ENCODE results near the gene MB21D2.

Gene MB21D2

GRCh38 chr3:192914848-192915247, 2.8 kb downstream of the MB21D2 start:
- Histone ChIP-seq H3K9ac (ENCODE audit: low read length in 5 of 5) (no peak overlapping the region), H3K4me3 (ENCODE audit: low read depth in 1 of 5, low read length in 5 of 5) (no peak overlapping the region), H3K27me3 (ENCODE audit: control insufficient read depth in 5 of 5, insufficient read depth in 4 of 5, low read length in 5 of 5) (no peaks in the 10 kb centered on the region), H3K9me3 (ENCODE audit: control insufficient read depth in 5 of 5, low read length in 5 of 5) (no peaks in the 10 kb centered on the region), H3K4me1 (ENCODE audit: control insufficient read depth in 5 of 5, insufficient read depth in 5 of 5, low read length in 5 of 5) (peaks cover 3 to 31% (median 20%) of the 10 kb centered on the region in 5 donors), H3K27ac (ENCODE audit: low read depth, low read length) (no peak overlapping the region), H3K36me3 (ENCODE audit: control insufficient read depth in 5 of 5, insufficient read depth in 5 of 5, low read length in 5 of 5) (no peaks in the 10 kb centered on the region)

- Histone ChIP-seq H3K27ac (ENCODE audit: low read depth, low read length) (no peak overlapping the region), H3K27me3 (ENCODE audit: control insufficient read depth in 5 of 5, insufficient read depth in 4 of 5, low read length in 5 of 5) (no peaks in the 10 kb centered on the region), H3K4me1 (ENCODE audit: control insufficient read depth in 5 of 5, insufficient read depth in 5 of 5, low read length in 5 of 5) (peaks cover 3 to 28% (median 20%) of the 10 kb centered on the region in 5 donors), H3K36me3 (ENCODE audit: control insufficient read depth in 5 of 5, insufficient read depth in 5 of 5, low read length in 5 of 5) (no peaks in the 10 kb centered on the region), H3K4me3 (ENCODE audit: low read depth in 1 of 5, low read length in 5 of 5) (no peak overlapping the region), H3K9ac (ENCODE audit: low read length in 5 of 5) (no peak overlapping the region), H3K9me3 (ENCODE audit: control insufficient read depth in 5 of 5, low read length in 5 of 5) (no peaks in the 10 kb centered on the region)
These were observed 4.1 kb downstream of the MB21D2 start for GRCh38 chr3:192913540-192913939.

- peaks cover 3 to 12% (median 11%) of the 10 kb centered on the region in 5 donors for H3K4me1 ChIP-seq (ENCODE audit: control insufficient read depth in 5 of 5, insufficient read depth in 5 of 5, low read length in 5 of 5)
- no peaks in the 10 kb centered on the region for H3K27me3 ChIP-seq (ENCODE audit: control insufficient read depth in 5 of 5, insufficient read depth in 4 of 5, low read length in 5 of 5)
- no peaks in the 10 kb centered on the region for H3K9me3 ChIP-seq (ENCODE audit: control insufficient read depth in 5 of 5, low read length in 5 of 5)
- H3K9ac ChIP-seq (ENCODE audit: low read length in 5 of 5) = no peak overlapping the region
- H3K27ac ChIP-seq (ENCODE audit: low read depth, low read length) = no peak overlapping the region
- H3K36me3 ChIP-seq (ENCODE audit: control insufficient read depth in 5 of 5, insufficient read depth in 5 of 5, low read length in 5 of 5) = no peaks in the 10 kb centered on the region
- no peak overlapping the region for H3K4me3 ChIP-seq (ENCODE audit: low read depth in 1 of 5, low read length in 5 of 5)
These were observed 6.4 kb downstream of the MB21D2 start for GRCh38 chr3:192911293-192911692.

GRCh38 chr3:192907784-192908183, 9.9 kb downstream of the MB21D2 start:
- Histone ChIP-seq H3K27ac (ENCODE audit: low read depth, low read length) (no peak overlapping the region), H3K4me3 (ENCODE audit: low read depth in 1 of 5, low read length in 5 of 5) (no peak overlapping the region), H3K9me3 (ENCODE audit: control insufficient read depth in 5 of 5, low read length in 5 of 5) (peaks cover 0 to 2% (median 0%) of the 10 kb centered on the region in 5 donors), H3K4me1 (ENCODE audit: control insufficient read depth in 5 of 5, insufficient read depth in 5 of 5, low read length in 5 of 5) (no peaks in the 10 kb centered on the region), H3K9ac (ENCODE audit: low read length in 5 of 5) (no peak overlapping the region), H3K27me3 (ENCODE audit: control insufficient read depth in 5 of 5, insufficient read depth in 4 of 5, low read length in 5 of 5) (no peaks in the 10 kb centered on the region), H3K36me3 (ENCODE audit: control insufficient read depth in 5 of 5, insufficient read depth in 5 of 5, low read length in 5 of 5) (no peaks in the 10 kb centered on the region)

- Histone ChIP-seq H3K9ac (ENCODE audit: low read length in 5 of 5) (no peak overlapping the region), H3K27me3 (ENCODE audit: control insufficient read depth in 5 of 5, insufficient read depth in 4 of 5, low read length in 5 of 5) (no peaks in the 10 kb centered on the region), H3K9me3 (ENCODE audit: control insufficient read depth in 5 of 5, low read length in 5 of 5) (peaks cover 0 to 2% (median 0%) of the 10 kb centered on the region in 5 donors), H3K36me3 (ENCODE audit: control insufficient read depth in 5 of 5, insufficient read depth in 5 of 5, low read length in 5 of 5) (no peaks in the 10 kb centered on the region), H3K4me1 (ENCODE audit: control insufficient read depth in 5 of 5, insufficient read depth in 5 of 5, low read length in 5 of 5) (no peaks in the 10 kb centered on the region), H3K4me3 (ENCODE audit: low read depth in 1 of 5, low read length in 5 of 5) (no peak overlapping the region), H3K27ac (ENCODE audit: low read depth, low read length) (no peak overlapping the region)
These were observed 10.7 kb downstream of the MB21D2 start for GRCh38 chr3:192906940-192907339.

- H3K9ac ChIP-seq (ENCODE audit: low read length in 5 of 5) = no peak overlapping the region
- H3K27me3 ChIP-seq (ENCODE audit: control insufficient read depth in 5 of 5, insufficient read depth in 4 of 5, low read length in 5 of 5) = no peaks in the 10 kb centered on the region
- H3K4me1 ChIP-seq (ENCODE audit: control insufficient read depth in 5 of 5, insufficient read depth in 5 of 5, low read length in 5 of 5) = no peaks in the 10 kb centered on the region
- H3K27ac ChIP-seq (ENCODE audit: low read depth, low read length) = no peak overlapping the region
- no peaks in the 10 kb centered on the region for H3K36me3 ChIP-seq (ENCODE audit: control insufficient read depth in 5 of 5, insufficient read depth in 5 of 5, low read length in 5 of 5)
- no peak overlapping the region for H3K4me3 ChIP-seq (ENCODE audit: low read depth in 1 of 5, low read length in 5 of 5)
- peaks cover 0 to 2% (median 0%) of the 10 kb centered on the region in 5 donors for H3K9me3 ChIP-seq (ENCODE audit: control insufficient read depth in 5 of 5, low read length in 5 of 5)
These were observed 11.5 kb downstream of the MB21D2 start for GRCh38 chr3:192905980-192906678.

- Histone ChIP-seq H3K4me1 (ENCODE audit: control insufficient read depth in 5 of 5, insufficient read depth in 5 of 5, low read length in 5 of 5) (no peaks in the 10 kb centered on the region), H3K9ac (ENCODE audit: low read length in 5 of 5) (no peak overlapping the region), H3K36me3 (ENCODE audit: control insufficient read depth in 5 of 5, insufficient read depth in 5 of 5, low read length in 5 of 5) (peaks cover 0 to under 1% (median 0%) of the 10 kb centered on the region in 5 donors), H3K4me3 (ENCODE audit: low read depth in 1 of 5, low read length in 5 of 5) (no peak overlapping the region), H3K27me3 (ENCODE audit: control insufficient read depth in 5 of 5, insufficient read depth in 4 of 5, low read length in 5 of 5) (no peaks in the 10 kb centered on the region), H3K9me3 (ENCODE audit: control insufficient read depth in 5 of 5, low read length in 5 of 5) (peaks cover 0 to 2% (median 0%) of the 10 kb centered on the region in 5 donors), H3K27ac (ENCODE audit: low read depth, low read length) (no peak overlapping the region)
These were observed 12.9 kb downstream of the MB21D2 start for GRCh38 chr3:192904632-192905289.

- no peak overlapping the region for H3K27ac ChIP-seq (ENCODE audit: low read depth, low read length)
- no peak overlapping the region for H3K4me3 ChIP-seq (ENCODE audit: low read depth in 1 of 5, low read length in 5 of 5)
- peaks cover 0 to 2% (median 0%) of the 10 kb centered on the region in 5 donors for H3K36me3 ChIP-seq (ENCODE audit: control insufficient read depth in 5 of 5, insufficient read depth in 5 of 5, low read length in 5 of 5)
- peaks cover 0 to 4% (median 0%) of the 10 kb centered on the region in 5 donors for H3K4me1 ChIP-seq (ENCODE audit: control insufficient read depth in 5 of 5, insufficient read depth in 5 of 5, low read length in 5 of 5)
- peaks cover 0 to 2% (median 0%) of the 10 kb centered on the region in 5 donors for H3K9me3 ChIP-seq (ENCODE audit: control insufficient read depth in 5 of 5, low read length in 5 of 5)
- no peak overlapping the region for H3K9ac ChIP-seq (ENCODE audit: low read length in 5 of 5)
- no peaks in the 10 kb centered on the region for H3K27me3 ChIP-seq (ENCODE audit: control insufficient read depth in 5 of 5, insufficient read depth in 4 of 5, low read length in 5 of 5)
These were observed 15.1 kb downstream of the MB21D2 start for GRCh38 chr3:192902549-192902948.

- peaks cover 0 to 2% (median 0%) of the 10 kb centered on the region in 5 donors for H3K9me3 ChIP-seq (ENCODE audit: control insufficient read depth in 5 of 5, low read length in 5 of 5)
- H3K36me3 ChIP-seq (ENCODE audit: control insufficient read depth in 5 of 5, insufficient read depth in 5 of 5, low read length in 5 of 5) = peaks cover 0 to 2% (median 0%) of the 10 kb centered on the region in 5 donors
- H3K27ac ChIP-seq (ENCODE audit: low read depth, low read length) = no peak overlapping the region
- H3K9ac ChIP-seq (ENCODE audit: low read length in 5 of 5) = no peak overlapping the region
- no peaks in the 10 kb centered on the region for H3K27me3 ChIP-seq (ENCODE audit: control insufficient read depth in 5 of 5, insufficient read depth in 4 of 5, low read length in 5 of 5)
- peaks cover 0 to 4% (median 0%) of the 10 kb centered on the region in 5 donors for H3K4me1 ChIP-seq (ENCODE audit: control insufficient read depth in 5 of 5, insufficient read depth in 5 of 5, low read length in 5 of 5)
- H3K4me3 ChIP-seq (ENCODE audit: low read depth in 1 of 5, low read length in 5 of 5) = no peak overlapping the region
These were observed 16.2 kb downstream of the MB21D2 start for GRCh38 chr3:192901435-192901834.

- no peak overlapping the region for H3K4me3 ChIP-seq (ENCODE audit: low read depth in 1 of 5, low read length in 5 of 5)
- H3K27ac ChIP-seq (ENCODE audit: low read depth, low read length) = no peak overlapping the region
- no peak overlapping the region for H3K9ac ChIP-seq (ENCODE audit: low read length in 5 of 5)
- H3K36me3 ChIP-seq (ENCODE audit: control insufficient read depth in 5 of 5, insufficient read depth in 5 of 5, low read length in 5 of 5) = peaks cover 0 to 2% (median 0%) of the 10 kb centered on the region in 5 donors
- H3K4me1 ChIP-seq (ENCODE audit: control insufficient read depth in 5 of 5, insufficient read depth in 5 of 5, low read length in 5 of 5) = peaks cover 0 to 4% (median 0%) of the 10 kb centered on the region in 5 donors
- H3K27me3 ChIP-seq (ENCODE audit: control insufficient read depth in 5 of 5, insufficient read depth in 4 of 5, low read length in 5 of 5) = no peaks in the 10 kb centered on the region
- peaks cover 0 to 2% (median 0%) of the 10 kb centered on the region in 5 donors for H3K9me3 ChIP-seq (ENCODE audit: control insufficient read depth in 5 of 5, low read length in 5 of 5)
These were observed 18.1 kb downstream of the MB21D2 start for GRCh38 chr3:192899540-192899982.
